ENCODE measurements around the gene TAF1B.

- no peak for TF ChIP-seq CTCF (IDR thresholded peaks at IDR 0.05; ENCODE audit: poor library complexity)
- no peak for TF ChIP-seq EZH2 (IDR thresholded peaks at IDR 0.05; ENCODE audit: borderline replicate concordance)
- no peak for TF ChIP-seq EZH2phosphoT487 (IDR thresholded peaks at IDR 0.05; ENCODE audit: low read depth, severe bottlenecking, unreplicated experiment)
These were observed 71.3 kb downstream of the TAF1B start for GRCh38 chr2:9914384-9915065.
